ENCODE measurements around the gene SKAP1.
A peak's percentile ranks its signal among the peaks of the same experiment; 100 is the strongest.
"Not testable (repeated sequence)": the region's sequence is repeated elsewhere in the genome, so short reads cannot be mapped to it uniquely, and the experiment has no call there.

The SKAP1 gene

GRCh38 chr17:48445248-48445620, 15.2 kb upstream of the SKAP1 start:
- no peak for DNase-seq (ENCODE audit: low spot score)

- no peak for DNase-seq (ENCODE audit: low spot score)
Measured at GRCh38 chr17:48444516-48445247, 14.7 kb upstream of the SKAP1 start.

- no peak for DNase-seq (ENCODE audit: low spot score)
Measured at GRCh38 chr17:48443712-48444111, 13.7 kb upstream of the SKAP1 start.

DNA sequence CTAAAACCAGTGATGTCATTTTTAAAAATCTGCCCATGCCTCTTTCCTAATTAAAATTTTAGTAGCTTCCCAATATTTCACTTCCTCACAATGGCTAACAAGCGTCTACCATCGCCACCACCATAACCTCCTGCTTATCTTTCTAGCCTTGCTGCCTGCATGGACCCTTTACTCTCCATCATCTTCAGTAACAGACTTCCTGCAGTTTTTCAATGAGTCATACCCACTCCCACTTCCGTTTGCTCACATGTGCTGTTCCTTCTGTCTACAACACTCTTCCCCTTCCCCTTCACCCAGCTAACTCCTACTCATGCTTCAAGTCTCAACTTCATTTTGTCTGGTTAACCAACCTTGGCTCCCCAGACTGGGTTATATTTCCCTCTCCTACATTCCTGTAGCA, 12.8 kb upstream of the SKAP1 start:
- no peak for DNase-seq (ENCODE audit: low spot score)

- no peak for DNase-seq (ENCODE audit: low spot score)
Measured at GRCh38 chr17:48441862-48442261, 11.8 kb upstream of the SKAP1 start.

GRCh38 chr17:48441231-48441711, 11.3 kb upstream of the SKAP1 start:
- peak; percentile 69 for DNase-seq (ENCODE audit: low spot score)

DNA sequence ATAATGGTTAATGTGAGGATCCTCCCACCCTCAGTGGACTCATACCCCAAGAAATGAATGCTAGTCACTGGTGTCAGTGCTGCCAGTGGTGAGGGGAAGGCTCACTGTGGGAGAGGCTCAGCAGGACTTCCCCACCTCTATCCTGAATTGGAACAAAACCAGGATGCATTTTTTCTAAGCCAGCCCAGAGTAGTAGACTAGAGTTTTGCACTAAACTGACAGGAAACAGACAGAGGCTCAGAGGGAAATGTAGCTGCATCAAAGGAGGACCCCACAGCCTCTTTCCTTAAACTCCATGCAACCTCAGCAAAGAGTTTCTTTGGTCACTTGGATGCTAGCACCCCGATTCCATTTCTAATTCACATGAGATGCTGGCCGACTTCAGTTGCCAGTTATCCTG, 10.7 kb upstream of the SKAP1 start:
- no peak for DNase-seq (ENCODE audit: low spot score)

- DNase-seq (ENCODE audit: low spot score): no peak
Measured at GRCh38 chr17:48439875-48440505, 10.0 kb upstream of the SKAP1 start.

GRCh38 chr17:48439110-48439850, 9.3 kb upstream of the SKAP1 start:
- no peak for DNase-seq (ENCODE audit: low spot score)

DNA sequence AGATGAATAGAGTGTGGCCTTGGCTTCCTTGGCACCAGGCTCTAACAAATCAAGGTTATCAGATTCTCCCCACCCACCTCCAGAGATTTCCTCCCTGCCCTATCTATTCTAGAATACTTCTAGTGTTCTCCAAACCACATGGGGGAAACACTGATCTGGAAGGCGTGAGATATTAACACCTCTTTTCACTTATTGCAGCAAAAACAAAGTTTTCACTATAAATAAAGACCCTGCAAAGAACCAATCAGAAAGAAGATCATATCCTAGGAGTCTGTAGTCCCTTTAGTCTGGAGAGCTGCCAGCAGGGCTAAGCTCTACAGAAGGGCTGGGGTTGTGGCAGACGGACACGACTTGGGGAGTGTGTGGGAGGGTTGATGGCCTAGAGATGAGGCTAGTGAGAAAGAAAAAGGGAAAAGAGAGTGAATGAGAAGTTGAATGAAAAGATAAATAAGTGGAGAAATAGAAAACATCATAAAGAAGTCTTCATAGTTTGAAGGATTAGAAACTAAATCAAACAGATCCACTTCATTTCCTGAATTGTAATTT, 8.6 kb upstream of the SKAP1 start:
- no peak for DNase-seq (ENCODE audit: low spot score)

DNA sequence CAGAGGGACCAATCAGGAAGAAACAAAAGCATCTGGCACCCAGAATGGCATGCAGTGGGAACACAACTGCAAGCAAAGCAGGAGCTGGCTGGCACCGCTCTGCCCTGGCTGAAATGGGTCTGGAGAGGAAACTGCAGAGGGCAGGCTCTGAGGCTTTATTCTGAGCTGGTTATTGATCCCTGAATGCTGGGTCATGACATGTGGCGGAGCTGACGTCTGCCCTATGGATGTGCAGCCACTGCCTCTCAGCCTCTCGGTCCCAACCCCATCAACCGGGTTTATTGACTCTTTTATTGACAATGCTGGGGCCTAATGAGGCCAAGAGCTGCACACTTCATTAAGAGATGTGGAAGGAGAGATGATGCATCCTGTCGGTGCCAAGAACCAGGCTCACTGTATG, 3.9 kb upstream of the SKAP1 start:
- DNase-seq (ENCODE audit: low spot score): no peak

GRCh38 chr17:48432820-48433775, 3.1 kb upstream of the SKAP1 start:
- no peak for DNase-seq (ENCODE audit: low spot score)

DNA sequence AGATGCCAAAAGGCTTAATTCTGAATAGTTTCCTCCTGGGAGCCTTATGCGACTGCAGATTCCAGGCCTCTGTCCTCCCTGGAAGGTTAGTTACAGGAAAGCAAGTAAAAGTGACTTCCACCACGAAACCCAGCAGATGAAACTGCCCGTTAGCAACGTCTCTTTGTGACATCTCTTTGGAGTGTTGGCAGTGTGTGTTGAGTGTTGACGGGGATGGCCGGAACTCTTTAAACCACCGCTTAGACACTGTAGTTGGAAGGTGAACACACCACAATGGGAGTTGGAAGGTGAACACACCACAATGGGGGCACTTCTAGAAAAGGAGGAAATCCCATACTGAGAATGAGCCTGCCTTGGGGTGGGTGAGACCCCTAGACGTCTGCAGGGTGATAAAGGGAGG, 858 bp downstream of the SKAP1 start:
- DNase-seq (ENCODE audit: low spot score): no peak

GRCh38 chr17:48427598-48427997, 2.4 kb downstream of the SKAP1 start:
- no peak for DNase-seq (ENCODE audit: low spot score)

- no peak for DNase-seq (ENCODE audit: low spot score)
Measured at GRCh38 chr17:48426761-48427500, 3.1 kb downstream of the SKAP1 start.

- DNase-seq (ENCODE audit: low spot score): no peak
Measured at GRCh38 chr17:48426019-48426665, 3.9 kb downstream of the SKAP1 start.

DNA sequence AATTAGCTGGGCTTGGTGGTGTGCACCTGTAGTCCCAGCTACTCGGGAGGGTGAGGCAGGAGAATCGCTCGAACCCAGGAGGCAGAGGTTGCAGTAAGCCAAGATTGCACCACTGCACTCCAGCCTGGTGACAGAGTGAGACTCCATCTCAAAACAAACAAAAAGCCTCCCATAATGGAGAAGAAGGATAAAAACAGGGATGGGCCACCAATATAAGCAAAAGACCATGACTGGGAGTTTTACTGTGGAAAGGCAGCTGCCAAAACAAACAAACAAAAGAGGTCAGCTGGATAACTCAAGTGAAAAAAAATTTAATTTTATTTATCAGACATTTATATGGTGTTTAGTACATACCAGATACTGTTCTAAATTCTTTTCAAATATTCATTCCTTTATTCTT, 8.0 kb downstream of the SKAP1 start:
- DNase-seq (ENCODE audit: low spot score): not testable (repeated sequence)

DNA sequence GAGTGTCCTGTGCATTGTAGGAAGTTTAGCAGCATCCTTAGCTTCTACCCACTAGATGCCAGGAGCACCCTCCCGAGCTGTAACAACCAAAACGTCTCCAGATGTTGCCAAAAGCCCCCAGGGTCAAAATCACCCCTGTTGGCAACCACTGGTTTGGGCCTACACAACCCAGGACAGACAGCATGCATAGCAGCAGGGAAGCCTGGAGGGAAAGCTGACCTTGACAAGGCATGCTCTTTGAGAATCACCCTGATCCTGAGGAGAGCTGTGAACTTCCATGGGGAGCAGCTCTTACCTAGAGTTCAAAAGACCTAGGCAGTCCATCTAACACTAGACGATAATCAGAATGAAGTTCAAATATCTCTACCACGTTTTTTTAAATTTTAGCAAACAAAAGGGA, 9.2 kb downstream of the SKAP1 start:
- no peak for DNase-seq (ENCODE audit: low spot score)

GRCh38 chr17:48416971-48417370, 13.0 kb downstream of the SKAP1 start:
- no peak for DNase-seq (ENCODE audit: low spot score)

DNA sequence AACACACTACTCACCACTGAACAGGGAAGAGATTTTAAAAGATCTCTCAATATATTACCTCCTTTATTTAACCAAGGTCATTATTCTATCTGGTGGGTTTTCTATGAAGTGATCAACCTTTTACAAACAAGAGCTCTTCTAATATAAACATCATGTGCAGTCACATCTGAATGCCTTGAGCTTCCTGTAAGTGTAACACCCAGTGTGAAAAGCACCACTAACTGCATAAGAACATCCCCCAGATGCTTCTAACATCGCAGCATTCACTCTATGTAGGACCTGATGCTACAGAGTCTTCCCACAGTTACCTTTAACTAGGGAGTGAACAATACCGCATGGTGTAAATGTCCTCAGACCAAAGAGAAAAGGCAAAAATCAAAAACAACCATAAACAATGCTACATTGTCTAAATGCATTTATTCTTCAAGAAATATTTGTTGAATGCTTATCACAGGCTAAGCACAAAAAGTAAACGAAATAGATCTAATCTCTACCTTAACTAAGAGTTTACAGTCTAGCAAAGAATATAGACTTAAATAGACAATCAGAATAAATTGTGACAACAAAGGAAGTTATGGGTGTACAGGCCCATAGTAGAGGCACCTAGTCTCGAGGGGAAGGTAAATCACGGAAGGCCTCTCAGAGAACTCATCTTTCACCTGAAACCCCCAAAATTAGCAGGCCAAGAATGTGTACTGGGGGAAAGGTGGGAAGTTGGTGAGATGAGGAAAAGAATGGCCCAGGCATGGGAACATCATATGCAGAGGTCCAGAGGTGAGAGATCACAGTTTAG, 16.2 kb downstream of the SKAP1 start:
- no peak for DNase-seq (ENCODE audit: low spot score)
